GM12875 (cell line): ENCODE data around the gene NLRP3.

Experiments used
- H3K4me3 ChIP-seq: one replicate; pipeline ENCODE4 v1.5.1; 2011; ENCODE audit warnings: low read depth, low read length, control low read depth
- CTCF ChIP-seq: IDR thresholded peaks from 2 replicates; pipeline ENCODE4 v1.5.1; 2011; ENCODE audit warnings: low read depth, mild to moderate bottlenecking, control low read depth, inconsistent platforms, low read length, moderate library complexity, borderline replicate concordance; ENCODE audit not compliant: insufficient read depth

The NLRP3 gene

GRCh38 chr1:247496581-247497285, 80.8 kb downstream of the NLRP3 start:
- no peak for TF ChIP-seq CTCF
- H3K4me3 ChIP-seq = no peak overlapping the region
